RCC 7860 (cell line): Measurements from ENCODE around the gene TP53I11.

ENCODE experiments used
- DNase-seq: peaks from one replicate; pipeline ENCODE4 v3.0.0-alpha.2; 2015; ENCODE audit warnings: low spot score
- FAIRE-seq: peaks from 2 replicates; lab custom pipeline; 2012; peaks lifted over from hg19 to GRCh38; lab: Jason Lieb, UNC

Gene TP53I11

DNA sequence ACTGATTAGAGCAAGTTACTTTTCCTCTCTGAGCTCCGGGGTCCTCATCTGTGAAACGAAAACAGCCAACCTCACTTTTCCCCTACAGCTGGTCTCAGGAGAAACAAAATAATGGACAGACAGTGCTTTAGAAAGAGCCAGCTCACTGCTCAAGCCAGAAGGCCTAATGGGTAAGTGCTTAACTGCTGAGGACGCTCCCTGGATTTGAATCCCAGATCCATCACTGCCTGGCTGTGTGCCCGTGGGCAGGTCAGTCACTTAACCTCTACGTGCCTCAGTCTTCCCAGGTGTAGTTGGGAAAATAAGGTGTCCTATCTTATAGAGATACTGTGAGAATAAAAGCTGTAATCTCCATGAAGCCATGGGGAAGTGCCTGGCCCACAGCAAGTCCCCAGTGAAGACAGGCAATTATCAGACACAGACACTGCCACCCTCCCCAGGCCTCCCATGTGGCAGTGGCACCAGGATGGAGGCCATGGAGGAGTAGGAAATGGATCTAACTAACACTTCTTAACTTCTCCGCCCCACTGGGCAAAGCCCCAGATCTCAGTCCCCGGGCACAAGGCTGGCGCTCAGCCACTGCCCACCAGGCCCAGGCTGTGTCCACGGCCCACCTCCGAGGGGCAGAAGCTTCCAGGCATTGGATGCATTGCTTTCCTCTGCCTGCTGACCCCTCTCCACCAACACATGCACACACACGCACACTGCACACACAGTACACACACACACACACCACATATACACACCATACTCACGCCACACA, 9.2 kb downstream of the TP53I11 start:
- FAIRE-seq (no peak), DNase-seq (no peak)

DNA sequence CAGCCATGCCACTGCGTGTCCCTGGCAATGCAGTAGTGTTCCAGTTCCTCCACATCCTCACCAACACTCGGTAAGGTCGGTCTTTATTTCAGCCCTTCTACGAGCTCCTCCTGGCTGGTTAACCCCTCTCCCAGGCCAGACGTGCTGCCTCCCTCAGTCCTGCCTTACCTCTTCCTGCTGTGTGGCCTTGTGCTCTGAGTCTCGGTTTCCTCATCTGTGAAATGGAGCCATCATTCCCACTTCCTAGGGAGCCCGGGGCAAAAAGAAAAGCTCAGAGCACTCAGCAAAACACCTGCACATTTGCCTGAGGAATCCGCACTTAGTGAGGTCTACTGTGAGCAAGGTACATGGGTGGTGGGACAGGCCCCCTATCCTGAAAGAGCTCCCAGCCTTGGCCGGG, 9.8 kb downstream of the TP53I11 start:
- FAIRE-seq: no peak
- DNase-seq: no peak

DNA sequence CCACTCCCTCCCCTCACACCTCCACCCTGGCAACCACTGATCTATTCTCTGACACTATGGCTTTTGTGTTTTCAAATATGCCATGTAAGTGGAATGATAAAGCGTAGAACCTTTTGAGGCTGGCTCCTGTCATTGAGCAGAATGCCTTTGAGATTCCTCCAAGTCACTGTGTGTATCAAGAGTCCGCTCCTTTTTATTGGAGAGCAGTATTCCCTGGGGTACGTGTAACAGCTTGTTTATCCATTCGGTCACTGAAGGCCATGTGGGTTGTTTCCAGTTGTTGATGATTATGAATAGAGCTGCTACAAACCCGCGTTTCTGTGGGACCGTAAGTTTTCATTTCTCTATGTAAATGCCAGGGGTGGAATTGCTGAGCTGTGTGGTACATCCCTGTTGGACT, 10.3 kb downstream of the TP53I11 start:
- no peak for DNase-seq
- no peak for FAIRE-seq

DNA sequence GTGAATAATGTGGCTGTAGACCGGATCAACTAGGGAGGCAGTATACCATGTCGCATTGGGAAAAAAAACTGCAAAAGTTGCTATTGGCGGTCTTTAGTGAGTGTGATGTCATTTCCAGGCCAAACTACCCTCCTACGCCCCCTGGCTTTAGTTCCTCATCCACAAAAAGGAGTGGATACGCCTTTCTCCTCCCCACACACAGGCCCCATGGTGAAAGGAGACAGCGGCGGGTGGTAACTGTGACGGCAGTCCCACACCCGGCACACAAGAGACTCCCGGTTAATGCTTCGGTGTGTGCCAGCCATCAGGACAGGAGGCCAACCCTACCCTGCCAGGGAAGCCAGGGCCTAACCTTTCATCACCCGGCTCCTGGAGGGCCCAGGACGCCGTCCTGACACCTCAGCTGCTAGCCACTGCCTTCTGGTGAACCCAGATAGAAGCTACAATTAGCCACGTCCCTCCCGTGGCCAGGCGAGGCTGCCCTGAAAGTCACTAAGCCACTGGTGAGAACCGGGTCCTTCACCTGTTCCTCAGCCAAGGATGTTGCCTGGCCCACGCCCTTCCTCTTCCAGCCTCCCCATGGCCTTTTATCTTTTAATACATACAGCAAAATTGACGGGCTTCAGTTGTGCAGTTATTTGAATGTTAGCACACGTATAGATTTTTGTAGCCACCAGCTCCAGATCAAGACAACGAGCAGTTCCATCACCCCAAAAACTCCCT, 10.8 kb downstream of the TP53I11 start:
- DNase-seq (no peak), FAIRE-seq (no peak)

DNA sequence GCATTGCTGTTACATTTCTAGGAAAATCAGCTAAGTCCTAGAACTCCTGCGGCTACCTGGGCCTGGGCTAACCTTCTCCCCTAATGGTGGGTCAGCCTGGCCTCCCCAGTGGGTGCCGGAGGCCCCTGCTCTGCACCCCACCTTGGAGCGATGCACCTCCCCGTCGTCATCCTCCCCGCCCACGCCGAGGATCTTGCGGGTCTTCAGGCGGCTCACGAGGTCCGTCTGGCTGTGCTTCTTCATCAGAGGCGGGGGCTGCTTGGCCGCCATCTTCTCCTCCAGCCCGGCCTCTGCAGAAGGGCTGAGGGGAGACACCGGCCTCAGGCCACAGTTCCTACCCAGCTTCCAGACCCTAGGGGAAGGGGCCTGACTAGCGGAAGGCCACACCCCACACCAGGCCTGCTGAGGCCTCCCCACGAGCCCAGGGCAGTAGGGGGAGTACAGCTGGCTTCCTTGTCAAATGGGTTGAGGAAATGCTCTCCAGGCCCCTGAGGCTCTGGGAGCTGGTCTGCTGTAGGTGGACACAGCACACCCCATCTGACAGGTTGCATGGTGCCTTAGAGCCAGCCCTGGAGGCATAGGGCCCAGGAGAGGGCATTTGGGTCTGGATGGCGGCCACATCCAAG, 12.5 kb downstream of the TP53I11 start:
- DNase-seq (no peak), FAIRE-seq (no peak)

DNA sequence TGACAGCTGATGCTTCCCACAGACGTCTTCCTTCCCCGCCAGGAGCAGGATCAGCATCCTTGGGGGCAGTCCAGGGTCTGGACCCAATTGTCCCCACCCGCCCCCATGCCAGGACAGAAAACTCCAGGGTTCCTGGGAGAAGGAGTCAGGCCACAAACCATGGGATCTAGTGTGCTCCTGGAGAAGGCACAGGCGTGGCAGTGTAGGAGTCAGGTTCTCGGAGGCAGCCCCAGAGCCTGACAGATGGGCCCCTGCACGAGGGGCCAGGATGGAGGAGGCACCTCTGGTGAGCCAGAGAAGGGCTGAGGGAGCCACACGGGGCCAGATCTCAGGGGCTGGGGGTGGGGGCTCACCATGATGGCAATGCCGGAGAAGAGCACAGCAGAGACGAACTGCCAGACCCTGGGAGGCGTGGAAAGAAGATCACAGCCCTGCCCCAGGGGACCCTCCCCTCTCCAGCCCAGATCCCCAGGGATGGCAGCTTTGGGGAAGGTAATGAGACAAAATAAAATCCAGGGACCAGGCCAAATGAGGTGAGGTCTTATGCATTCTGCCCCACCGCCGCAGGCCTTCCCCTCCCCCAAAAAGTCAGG, 13.6 kb downstream of the TP53I11 start:
- DNase-seq (no peak), FAIRE-seq (no peak)

DNA sequence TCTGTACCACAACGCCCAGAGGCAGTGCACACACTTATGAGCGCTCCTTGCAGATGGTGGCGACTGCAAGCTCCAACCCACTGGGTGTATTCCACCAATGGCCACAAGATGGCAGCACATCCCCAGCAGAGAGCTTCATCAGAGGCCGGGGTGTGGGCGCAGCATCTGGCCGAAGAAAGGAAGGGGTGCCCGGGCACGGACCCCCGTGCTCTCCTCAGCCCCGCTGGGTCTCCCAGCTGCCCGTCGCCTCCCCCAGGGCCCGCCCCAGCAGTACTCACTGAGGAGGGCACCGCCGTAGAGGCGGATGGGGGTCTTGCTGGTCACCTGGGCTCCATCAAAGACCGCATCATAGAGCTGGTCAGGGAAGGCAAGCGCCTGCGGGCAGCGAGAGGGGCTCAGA, 14.2 kb downstream of the TP53I11 start:
- DNase-seq (peak; percentile 39), FAIRE-seq (no peak)

DNA sequence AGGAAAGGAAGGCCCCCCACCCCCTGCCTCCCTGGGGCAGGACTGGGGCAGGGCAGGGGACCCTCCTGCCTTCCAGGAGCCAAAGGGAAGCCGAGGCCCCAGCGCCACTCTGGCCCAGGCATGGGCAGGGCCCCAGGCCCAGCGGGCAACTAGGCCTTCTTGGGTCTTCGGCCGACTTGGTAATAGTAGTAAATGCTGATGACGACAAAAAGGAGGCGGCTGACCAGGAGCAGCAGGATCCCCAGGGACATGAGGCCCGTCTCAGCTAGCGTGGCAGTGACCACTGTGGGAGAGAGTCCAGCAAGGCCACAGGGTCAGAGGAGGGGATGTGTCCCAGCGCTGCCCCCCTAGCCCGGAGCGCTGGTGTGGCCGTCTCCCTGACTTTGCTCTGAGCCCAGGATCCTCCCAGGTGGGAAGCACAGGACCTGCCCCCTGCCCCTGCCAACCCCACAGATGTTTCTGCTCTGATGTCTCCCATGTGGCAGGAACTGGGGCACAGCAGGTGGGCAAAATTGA, 15.9 kb downstream of the TP53I11 start:
- no peak for FAIRE-seq
- no peak for DNase-seq

DNA sequence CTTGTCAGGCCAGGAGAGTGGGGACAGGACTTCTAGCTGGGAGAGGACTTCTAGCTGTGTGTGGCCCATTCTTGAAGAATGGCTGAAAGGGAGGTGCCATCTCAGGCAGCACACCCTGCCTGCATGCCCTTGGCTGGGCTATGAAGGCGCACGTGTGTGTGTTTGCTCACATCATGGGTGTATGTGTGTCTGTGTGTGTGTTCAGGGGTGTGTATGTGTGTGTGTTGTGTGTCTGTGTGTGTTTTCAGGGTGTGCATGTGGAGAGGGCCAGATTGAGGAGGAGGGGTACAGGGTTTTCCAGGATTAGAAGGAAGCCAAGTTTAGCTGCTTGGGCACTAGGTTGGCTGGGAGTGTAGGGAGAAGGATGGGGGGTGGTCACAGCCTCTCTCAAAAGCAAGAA, 16.6 kb downstream of the TP53I11 start:
- DNase-seq (no peak), FAIRE-seq (no peak)

DNA sequence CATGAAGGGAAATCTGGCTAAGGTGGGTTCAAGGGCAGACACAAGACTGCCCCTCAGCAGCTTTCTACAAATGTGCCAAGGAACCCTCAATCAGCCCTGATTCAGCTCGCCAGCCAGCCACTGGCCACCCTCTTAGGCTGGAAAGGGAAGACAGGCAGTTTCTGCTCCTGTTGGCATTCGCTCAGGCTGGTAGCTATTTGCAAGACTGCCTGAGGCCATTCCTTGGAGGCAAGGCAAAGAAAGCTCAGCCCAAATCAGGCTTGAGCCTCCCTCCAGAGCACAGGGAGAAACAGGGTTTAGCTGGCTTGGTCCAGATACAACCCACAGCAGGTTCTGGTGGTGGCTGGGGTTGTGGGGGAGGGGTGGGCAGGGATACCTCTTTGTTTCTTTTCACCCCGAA, 19.2 kb downstream of the TP53I11 start:
- no peak for FAIRE-seq
- DNase-seq: no peak

DNA sequence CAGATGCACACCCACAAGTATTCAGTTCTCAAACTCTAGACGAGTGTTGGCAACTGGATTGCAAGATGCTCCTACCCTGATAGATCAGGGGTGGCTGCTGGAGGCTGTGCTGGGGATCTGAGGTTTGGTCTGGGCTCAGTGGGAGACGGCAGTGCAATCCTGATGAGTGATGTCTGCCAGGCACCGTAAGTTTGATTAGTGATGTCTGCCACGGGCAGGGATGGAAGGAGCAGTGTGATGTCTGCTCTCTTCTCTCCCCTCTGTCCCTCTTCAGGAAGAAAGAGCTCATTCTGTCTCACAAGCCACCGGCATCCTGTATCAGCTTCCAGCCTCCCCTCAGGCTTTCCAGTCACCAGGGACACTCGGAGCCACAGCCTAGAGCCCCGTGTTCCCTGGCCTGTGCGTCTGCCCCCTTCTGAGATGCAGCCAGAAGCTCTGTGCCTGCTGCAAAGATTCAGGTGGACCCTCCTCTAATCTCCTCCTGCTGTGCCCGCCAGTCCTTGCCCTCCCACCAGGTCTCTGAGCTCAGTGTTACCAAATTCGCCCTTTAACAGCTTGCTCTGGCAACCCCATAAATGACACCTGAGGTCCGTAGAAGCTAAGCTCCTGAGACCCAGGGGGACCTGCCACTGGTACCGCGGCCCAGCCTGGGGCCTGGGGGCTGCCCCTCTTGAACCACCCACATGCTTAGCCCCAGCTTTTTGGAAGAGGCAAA, 19.9 kb downstream of the TP53I11 start:
- DNase-seq: no peak
- no peak for FAIRE-seq

DNA sequence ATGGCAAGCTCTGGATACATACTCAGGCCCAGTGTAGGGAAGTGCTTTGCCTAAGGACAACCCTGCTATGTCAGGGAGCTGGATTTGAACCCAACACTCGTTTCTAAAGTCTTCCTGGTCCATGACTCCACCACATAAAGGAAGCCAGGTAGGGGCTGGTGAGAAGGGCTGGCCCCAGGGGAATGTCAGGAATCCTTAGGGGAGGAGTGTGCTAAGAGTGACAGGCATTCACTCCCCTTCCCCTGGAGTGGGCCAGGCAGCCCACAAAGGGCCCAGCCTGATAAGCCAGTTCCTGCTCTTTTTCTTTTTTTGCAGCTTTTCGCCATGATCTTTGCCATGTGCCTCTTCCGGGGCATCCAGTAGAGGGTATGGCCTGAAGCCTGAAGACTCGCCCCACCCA, 21.9 kb downstream of the TP53I11 start:
- DNase-seq (no peak), FAIRE-seq (no peak)

DNA sequence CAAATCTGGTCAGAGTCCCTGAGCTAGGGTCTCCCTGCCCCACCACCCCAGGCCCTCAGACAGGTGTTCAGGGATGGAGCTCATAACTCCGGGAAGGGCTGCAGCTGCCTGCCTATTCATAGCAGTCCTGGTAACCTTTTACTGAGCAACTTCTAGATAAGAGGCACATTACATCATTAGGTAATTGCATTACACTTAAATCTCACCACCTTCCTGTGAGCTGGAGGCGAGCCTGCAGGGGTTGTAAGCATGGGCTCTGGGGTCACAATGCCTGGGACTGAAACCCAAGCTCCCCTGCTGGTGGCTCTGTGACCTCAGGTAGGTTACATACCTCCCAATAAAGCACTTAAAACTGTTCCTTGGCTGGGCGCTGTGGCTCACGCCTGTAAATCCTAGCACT, 22.5 kb downstream of the TP53I11 start:
- FAIRE-seq: no peak
- DNase-seq: no peak

DNA sequence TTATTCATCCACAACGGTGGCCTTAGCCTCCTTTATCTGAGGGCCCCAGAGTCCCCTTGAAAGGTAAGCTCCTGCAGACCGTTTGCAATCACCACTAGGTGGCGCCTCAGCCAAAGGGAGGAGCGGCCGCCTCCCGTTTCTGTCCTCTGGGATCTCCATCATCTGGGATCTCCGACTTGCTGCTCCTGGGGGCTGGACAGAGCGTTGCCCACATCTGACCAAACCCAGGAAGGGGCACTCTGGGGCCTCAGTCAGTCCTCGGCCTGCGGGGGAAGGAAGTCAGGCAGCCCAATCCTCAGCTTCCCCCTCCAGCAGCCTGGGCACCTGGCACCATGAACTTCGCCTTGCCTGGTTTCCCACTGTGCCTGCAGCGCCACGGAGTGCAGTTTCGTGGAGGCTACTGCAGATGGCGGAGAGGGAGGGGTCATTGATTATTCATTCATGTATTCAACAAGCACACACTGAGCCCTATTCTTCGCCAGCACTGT, 23.5 kb downstream of the TP53I11 start:
- FAIRE-seq: no peak
- peak; percentile 37 for DNase-seq

DNA sequence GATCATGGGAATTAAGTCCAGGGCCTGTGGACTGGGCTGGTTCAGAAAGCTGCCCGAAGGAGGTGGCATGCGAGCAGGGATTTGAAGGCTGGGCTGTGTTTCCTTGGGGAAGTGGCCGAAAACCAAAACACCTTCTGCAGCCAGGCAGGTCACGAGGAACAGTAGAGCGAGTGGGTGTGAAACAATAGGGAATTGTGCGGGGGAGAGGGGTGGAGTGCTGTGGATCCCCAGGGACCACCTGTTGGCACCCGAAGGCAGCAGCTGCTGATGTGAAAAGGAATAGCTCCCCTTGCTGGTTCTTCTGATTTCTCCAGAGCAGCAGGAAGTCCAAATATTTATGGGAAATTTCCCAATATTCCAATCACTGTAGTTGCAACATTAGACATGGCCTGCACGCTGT, 24.6 kb downstream of the TP53I11 start:
- DNase-seq: no peak
- no peak for FAIRE-seq

DNA sequence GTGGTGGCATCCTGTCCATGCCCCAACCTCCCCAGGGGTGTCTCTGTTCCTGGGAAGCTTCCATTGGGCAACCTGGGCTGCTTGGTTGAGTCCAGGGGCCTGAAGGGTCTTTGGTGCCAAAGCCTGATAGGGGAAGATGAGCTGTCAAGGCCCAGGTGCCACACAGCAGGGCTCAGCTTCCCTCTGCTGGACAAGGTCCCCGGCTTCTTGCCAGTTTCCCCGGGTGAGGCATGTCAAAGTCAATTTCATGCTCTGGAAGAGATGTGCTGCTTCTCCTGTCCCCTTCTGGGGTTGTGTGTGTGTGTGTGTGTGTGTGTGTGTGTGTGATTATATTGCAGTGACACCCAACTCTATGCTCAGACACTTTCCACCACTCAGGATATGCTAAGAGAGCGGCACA, 26.9 kb downstream of the TP53I11 start:
- no peak for DNase-seq
- FAIRE-seq: no peak

DNA sequence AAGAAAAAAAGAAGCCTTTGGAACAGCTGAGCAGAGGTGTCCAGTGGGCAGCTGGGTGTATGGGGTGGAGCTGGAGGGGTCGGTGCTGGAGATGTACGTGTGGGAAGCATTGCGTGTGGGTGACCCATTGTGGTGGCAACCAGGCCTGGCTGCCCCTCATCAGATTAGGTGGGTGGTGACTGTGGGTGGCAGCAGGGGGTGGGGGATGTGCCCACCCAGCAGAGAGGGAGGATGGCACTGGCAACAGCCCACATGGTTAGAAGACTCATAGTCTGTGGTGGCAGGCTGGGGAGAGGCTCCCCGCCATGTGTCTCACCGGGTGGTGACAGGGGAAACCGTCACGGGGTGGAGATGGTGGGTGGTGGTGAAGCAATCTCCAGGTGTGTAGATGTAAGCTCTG, 27.6 kb downstream of the TP53I11 start:
- FAIRE-seq (no peak), DNase-seq (no peak)

DNA sequence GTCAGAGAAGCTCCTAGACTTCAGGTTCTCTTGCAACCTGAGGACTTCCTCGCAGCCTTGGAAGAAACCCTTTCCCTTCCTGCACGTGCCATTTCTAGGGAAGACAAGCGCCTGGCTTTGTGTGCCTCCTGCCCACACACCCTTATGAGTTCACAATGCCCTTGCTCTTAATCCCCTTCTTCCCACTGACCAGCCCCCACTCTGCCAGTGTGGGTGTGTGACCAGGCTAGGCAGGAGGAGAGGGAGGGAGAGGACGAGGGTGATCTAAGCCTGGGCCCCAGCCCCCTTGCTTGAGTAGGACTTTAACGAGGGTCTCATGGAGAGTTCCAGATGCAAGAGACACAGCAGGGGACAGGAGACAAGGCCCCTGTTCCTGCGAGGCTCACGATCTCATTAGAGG, 30.2 kb downstream of the TP53I11 start:
- FAIRE-seq (no peak), DNase-seq (no peak)

DNA sequence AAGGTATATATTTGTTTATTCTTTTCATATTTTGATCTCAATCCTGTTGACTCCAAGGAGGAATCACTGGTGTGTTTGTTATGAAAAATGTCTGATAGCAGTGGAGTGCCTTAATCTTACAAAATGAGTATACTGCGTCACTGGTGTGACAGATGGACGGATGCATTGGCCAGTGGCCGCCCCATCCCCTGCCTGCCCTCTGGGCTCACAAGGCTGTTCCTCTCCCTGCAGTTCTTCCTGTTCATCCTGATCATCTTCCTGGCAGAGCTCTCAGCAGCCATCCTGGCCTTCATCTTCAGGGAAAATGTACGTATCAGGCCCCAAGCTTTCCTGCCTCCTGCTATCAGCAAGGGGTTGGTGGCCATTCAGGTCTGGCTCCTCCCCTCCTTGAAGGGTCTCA, 32.9 kb downstream of the TP53I11 start:
- no peak for FAIRE-seq
- no peak for DNase-seq

DNA sequence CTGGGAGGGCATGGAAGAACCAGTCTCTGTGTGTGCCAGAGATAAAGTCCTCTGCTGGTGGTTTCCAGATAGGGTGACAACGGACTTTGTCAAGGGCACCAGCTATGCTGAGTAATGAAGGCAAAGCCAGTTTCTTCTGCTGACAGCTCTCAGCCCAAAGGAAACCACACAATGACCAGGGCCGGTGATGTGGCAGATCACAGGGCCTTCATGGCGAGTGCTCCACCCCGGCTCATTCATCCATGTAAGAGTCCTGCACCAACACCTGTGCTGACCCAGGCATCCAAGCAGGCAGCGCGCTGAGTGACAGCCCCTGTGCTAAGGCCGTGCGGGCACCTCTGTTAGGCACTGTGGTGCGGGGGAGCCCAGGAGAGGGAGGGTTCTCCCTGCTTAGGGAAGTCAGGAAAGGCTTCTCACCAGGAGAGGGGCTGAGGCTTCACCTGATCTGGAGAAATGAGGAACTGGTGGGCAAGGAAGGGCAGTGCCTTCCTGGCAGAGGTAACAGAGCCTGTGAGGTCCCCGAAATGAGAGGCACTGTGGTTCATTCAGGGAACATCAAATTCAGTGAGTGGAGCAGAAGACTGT, 33.8 kb downstream of the TP53I11 start:
- FAIRE-seq (no peak), DNase-seq (peak; percentile 36)
